ENCODE results near the gene TM4SF18.

TM4SF18 gene

DNA sequence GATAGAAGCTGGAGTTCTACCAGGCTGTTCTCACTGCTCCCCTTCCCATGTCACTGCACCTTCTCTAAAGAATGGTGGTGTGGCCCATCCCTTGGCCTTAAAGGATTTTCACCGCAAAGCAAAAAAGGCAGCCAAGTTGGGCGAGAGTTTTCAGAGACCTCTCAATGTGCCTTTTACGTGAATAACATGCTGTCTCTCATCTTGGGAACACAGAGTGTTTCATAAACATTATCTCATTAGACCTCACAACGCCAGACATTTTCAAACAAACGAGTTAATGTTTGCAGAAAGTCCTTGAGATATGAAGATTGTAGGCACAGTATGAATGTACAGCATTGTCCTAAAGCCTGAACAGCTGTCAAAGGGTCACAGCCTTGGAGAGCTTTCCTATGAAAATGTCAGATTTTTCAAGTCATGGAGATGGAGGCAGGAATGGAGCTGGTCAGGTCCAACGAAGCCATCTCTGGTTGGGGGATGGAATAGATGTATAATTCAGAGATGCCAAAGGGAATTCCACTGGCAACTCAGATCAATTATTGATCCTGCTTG is 22.7 kb upstream of the TM4SF18 start:
- no peak for ATAC-seq

GRCh38 chr3:149353581-149354184 is 20.2 kb upstream of the TM4SF18 start:
- no peak for ATAC-seq
- TF ChIP-seq TCF4 (CRISPR knock-in tag; IDR thresholded peaks at IDR 0.05; ENCODE audit: borderline replicate concordance) (no peak), BACH2 (CRISPR knock-in tag; IDR thresholded peaks at IDR 0.05; ENCODE audit: borderline replicate concordance) (no peak)

More for the DNA sequence above, 22.7 kb upstream of the TM4SF18 start:
- TF ChIP-seq ESRRG (CRISPR knock-in tag; IDR thresholded peaks at IDR 0.05) (no peak), ZNF565 (CRISPR knock-in tag; conservative IDR thresholded peaks at IDR 0.05; ENCODE audit: low read depth) (no peak), ZNF8 (CRISPR knock-in tag; IDR thresholded peaks at IDR 0.05) (no peak), GLIS3 (CRISPR knock-in tag; IDR thresholded peaks at IDR 0.05) (no peak), TCF4 (CRISPR knock-in tag; IDR thresholded peaks at IDR 0.05; ENCODE audit: borderline replicate concordance) (no peak)

DNA sequence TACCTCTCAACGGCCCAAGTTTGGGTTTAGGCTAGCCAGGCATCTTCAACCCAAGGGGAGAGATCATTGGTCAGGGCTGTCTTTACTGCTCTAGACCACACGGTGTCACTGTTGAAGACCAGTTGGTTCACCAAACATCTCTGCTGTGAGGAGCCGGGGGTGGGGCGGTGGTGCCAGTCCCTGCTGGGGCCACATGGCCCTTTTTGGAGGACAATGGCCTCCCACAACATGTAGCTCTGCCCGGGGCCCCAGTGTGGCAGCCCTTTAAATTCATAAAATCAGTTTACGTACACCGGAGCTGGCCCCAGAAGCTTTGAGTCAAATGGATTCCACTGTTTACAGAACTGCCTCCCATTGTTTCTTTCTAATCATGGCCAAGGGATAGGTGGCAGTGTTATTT is 19.1 kb upstream of the TM4SF18 start:
- TF ChIP-seq TOX (CRISPR knock-in tag; IDR thresholded peaks at IDR 0.05; ENCODE audit: borderline replicate concordance) = no peak
- TF ChIP-seq ZFP3 (CRISPR knock-in tag; IDR thresholded peaks at IDR 0.05) = no peak
- no peak for TF ChIP-seq BACH2 (CRISPR knock-in tag; IDR thresholded peaks at IDR 0.05; ENCODE audit: borderline replicate concordance)
- TF ChIP-seq SNAI2 (CRISPR knock-in tag; IDR thresholded peaks at IDR 0.05) = no peak
- no peak for TF ChIP-seq PPARA (CRISPR knock-in tag; IDR thresholded peaks at IDR 0.05; ENCODE audit: borderline replicate concordance)
- TF ChIP-seq, protein P1, sequence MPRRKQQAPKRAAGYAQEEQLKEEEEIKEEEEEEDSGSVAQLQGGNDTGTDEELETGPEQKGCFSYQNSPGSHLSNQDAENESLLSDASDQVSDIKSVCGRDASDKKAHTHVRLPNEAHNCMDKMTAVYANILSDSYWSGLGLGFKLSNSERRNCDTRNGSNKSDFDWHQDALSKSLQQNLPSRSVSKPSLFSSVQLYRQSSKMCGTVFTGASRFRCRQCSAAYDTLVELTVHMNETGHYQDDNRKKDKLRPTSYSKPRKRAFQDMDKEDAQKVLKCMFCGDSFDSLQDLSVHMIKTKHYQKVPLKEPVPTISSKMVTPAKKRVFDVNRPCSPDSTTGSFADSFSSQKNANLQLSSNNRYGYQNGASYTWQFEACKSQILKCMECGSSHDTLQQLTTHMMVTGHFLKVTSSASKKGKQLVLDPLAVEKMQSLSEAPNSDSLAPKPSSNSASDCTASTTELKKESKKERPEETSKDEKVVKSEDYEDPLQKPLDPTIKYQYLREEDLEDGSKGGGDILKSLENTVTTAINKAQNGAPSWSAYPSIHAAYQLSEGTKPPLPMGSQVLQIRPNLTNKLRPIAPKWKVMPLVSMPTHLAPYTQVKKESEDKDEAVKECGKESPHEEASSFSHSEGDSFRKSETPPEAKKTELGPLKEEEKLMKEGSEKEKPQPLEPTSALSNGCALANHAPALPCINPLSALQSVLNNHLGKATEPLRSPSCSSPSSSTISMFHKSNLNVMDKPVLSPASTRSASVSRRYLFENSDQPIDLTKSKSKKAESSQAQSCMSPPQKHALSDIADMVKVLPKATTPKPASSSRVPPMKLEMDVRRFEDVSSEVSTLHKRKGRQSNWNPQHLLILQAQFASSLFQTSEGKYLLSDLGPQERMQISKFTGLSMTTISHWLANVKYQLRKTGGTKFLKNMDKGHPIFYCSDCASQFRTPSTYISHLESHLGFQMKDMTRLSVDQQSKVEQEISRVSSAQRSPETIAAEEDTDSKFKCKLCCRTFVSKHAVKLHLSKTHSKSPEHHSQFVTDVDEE (CRISPR knock-in tag; IDR thresholded peaks at IDR 0.05) = no peak
- no peak for TF ChIP-seq CSDC2 (CRISPR knock-in tag; IDR thresholded peaks at IDR 0.05)
- no peak for TF ChIP-seq ZNF565 (CRISPR knock-in tag; conservative IDR thresholded peaks at IDR 0.05; ENCODE audit: low read depth)
- peak; percentile 96 for ATAC-seq

GRCh38 chr3:149343951-149344350 is 10.5 kb upstream of the TM4SF18 start:
- TF ChIP-seq ZNF565 (CRISPR knock-in tag; conservative IDR thresholded peaks at IDR 0.05; ENCODE audit: low read depth) = no peak
- TF ChIP-seq ISL1 (CRISPR knock-in tag; IDR thresholded peaks at IDR 0.05) = no peak
- TF ChIP-seq ZFP3 (CRISPR knock-in tag; IDR thresholded peaks at IDR 0.05) = no peak
- no peak for TF ChIP-seq ZNF8 (CRISPR knock-in tag; IDR thresholded peaks at IDR 0.05)
- no peak for TF ChIP-seq TCF4 (CRISPR knock-in tag; IDR thresholded peaks at IDR 0.05; ENCODE audit: borderline replicate concordance)
- no peak for TF ChIP-seq PATZ1 (CRISPR knock-in tag; IDR thresholded peaks at IDR 0.05; ENCODE audit: borderline replicate concordance)
- no peak for TF ChIP-seq PPARA (CRISPR knock-in tag; IDR thresholded peaks at IDR 0.05; ENCODE audit: borderline replicate concordance)
- no peak for TF ChIP-seq ZC3H10 (CRISPR knock-in tag; IDR thresholded peaks at IDR 0.05)
- TF ChIP-seq ZNF70 (CRISPR knock-in tag; IDR thresholded peaks at IDR 0.05) = no peak
- no peak for TF ChIP-seq OSR1 (CRISPR knock-in tag; IDR thresholded peaks at IDR 0.05)
- TF ChIP-seq SNAI2 (CRISPR knock-in tag; IDR thresholded peaks at IDR 0.05) = no peak
- TF ChIP-seq TOX (CRISPR knock-in tag; IDR thresholded peaks at IDR 0.05; ENCODE audit: borderline replicate concordance) = no peak
- no peak for TF ChIP-seq RARB (CRISPR knock-in tag; IDR thresholded peaks at IDR 0.05)
- TF ChIP-seq, protein P1 (CRISPR knock-in tag; IDR thresholded peaks at IDR 0.05) = no peak
- no peak for TF ChIP-seq CREB5 (CRISPR knock-in tag; IDR thresholded peaks at IDR 0.05; ENCODE audit: low read depth)
- ATAC-seq = no peak
